HG03060 (cell line): Measurements from ENCODE around the gene LRRC42.
"Not testable (repeated sequence)": the region's sequence is repeated elsewhere in the genome, so short reads cannot be mapped to it uniquely, and the experiment has no call there.

ENCODE experiments used
- ATAC-seq: cut with Tn5 transposase; IDR thresholded peaks from one replicate; pipeline ENCODE4 v1.9.1; 2021; ENCODE audit warnings: low read depth, moderate number of reproducible peaks; ENCODE audit not compliant: unreplicated experiment

Gene LRRC42

GRCh38 chr1:54002544-54003248 is 56.5 kb downstream of the LRRC42 start:
- no peak for ATAC-seq

GRCh38 chr1:54003249-54003646 is 57.1 kb downstream of the LRRC42 start:
- ATAC-seq: no peak

- ATAC-seq: not testable (repeated sequence)
Measured at GRCh38 chr1:54003750-54004480, 57.8 kb downstream of the LRRC42 start.

GRCh38 chr1:54004481-54005049 is 58.4 kb downstream of the LRRC42 start:
- no peak for ATAC-seq

- no peak for ATAC-seq
Measured at GRCh38 chr1:54006508-54006907, 60.4 kb downstream of the LRRC42 start.

- no peak for ATAC-seq
Measured at GRCh38 chr1:54007613-54008012, 61.5 kb downstream of the LRRC42 start.

GRCh38 chr1:54008876-54009275 is 62.7 kb downstream of the LRRC42 start:
- no peak for ATAC-seq

GRCh38 chr1:54009406-54009805 is 63.3 kb downstream of the LRRC42 start:
- no peak for ATAC-seq

- no peak for ATAC-seq
Measured at GRCh38 chr1:54010415-54011117, 64.4 kb downstream of the LRRC42 start.

- ATAC-seq: no peak
Measured at GRCh38 chr1:54011316-54012007, 65.3 kb downstream of the LRRC42 start.

GRCh38 chr1:54012008-54012325 is 65.8 kb downstream of the LRRC42 start:
- no peak for ATAC-seq

GRCh38 chr1:54012863-54013262 is 66.7 kb downstream of the LRRC42 start:
- no peak for ATAC-seq

- ATAC-seq: no peak
Measured at GRCh38 chr1:54013393-54014008, 67.4 kb downstream of the LRRC42 start.

- no peak for ATAC-seq
Measured at GRCh38 chr1:54014009-54014629, 68.0 kb downstream of the LRRC42 start.

GRCh38 chr1:54016343-54017282 is 70.5 kb downstream of the LRRC42 start:
- no peak for ATAC-seq
